Panc1 (cell line): ENCODE results near the gene MINK1. TPM values are rescaled to one million over a fixed set of nuclear protein-coding genes. Genes with fewer than 3 reads are reported as not detected.

Experiments used
- ATAC-seq: fragments of 200-7000 bp; cut with Tn5 transposase; 2 replicates; pipeline ENCODE4 v1.9.1; 2020; ENCODE audit warnings: mild to moderate bottlenecking, moderate library complexity
- BruUV-seq: library from RNA; stranded (reverse); fragments of 400-500 nt; replicated peaks from 2 replicates; lab custom pipeline; 2021; lab: Mats Ljungman, UMichigan
- CTCF ChIA-PET: fragments of 300-600 bp; sonication (Branson Sonifier 250); formaldehyde crosslinking; loops from one replicate; lab custom pipeline; 2022; ENCODE audit warnings: antibody characterized with exemption; lab: Charles Lee
- POLR2A ChIA-PET: fragments of 300-600 bp; sonication (Branson Sonifier 250); formaldehyde crosslinking; loops from one replicate; lab custom pipeline; 2022; ENCODE audit warnings: antibody characterized with exemption; lab: Charles Lee
- DNase-seq: peaks from one replicate; pipeline ENCODE4 v3.0.0-alpha.2; 2010; ENCODE audit warnings: low read depth, low spot score
- H3K27ac ChIP-seq: 2 replicates; pipeline ENCODE4 v1.5.1; 2011; ENCODE audit warnings: mild to moderate bottlenecking, low read length, inconsistent platforms
- H3K27me3 ChIP-seq: fragments of 200-500 bp; sonication (Bioruptor generic); 2 replicates; pipeline ENCODE4 v1.6.0; 2014; ENCODE audit warnings: low read length, inconsistent platforms; ENCODE audit not compliant: control insufficient read depth, insufficient read depth
- H3K36me3 ChIP-seq: fragments of 200-500 bp; sonication (Bioruptor generic); 2 replicates; pipeline ENCODE4 v1.5.1; 2014; ENCODE audit warnings: inconsistent platforms, mild to moderate bottlenecking, low read length, moderate library complexity; ENCODE audit not compliant: control insufficient read depth, insufficient read depth
- H3K4me1 ChIP-seq: 2 replicates; pipeline ENCODE4 v1.5.1; 2011; ENCODE audit warnings: inconsistent platforms, mild to moderate bottlenecking, low read length, moderate library complexity; ENCODE audit not compliant: control insufficient read depth, insufficient read depth
- H3K4me3 ChIP-seq, 2 experiments: 2 replicates each; pipeline ENCODE4 v1.5.1; 2011 to 2012; ENCODE audit warnings: low read depth in 2 of 2, low read length in 2 of 2, mild to moderate bottlenecking in 2 of 2, inconsistent platforms in 1 of 2, moderate library complexity in 1 of 2
- H3K9me3 ChIP-seq: fragments of 200-500 bp; sonication (Bioruptor generic); 2 replicates; pipeline ENCODE4 v1.5.1; 2014; ENCODE audit warnings: low read depth, mild to moderate bottlenecking, inconsistent platforms, low read length, moderate library complexity; ENCODE audit not compliant: control insufficient read depth, insufficient read depth
- CTCF ChIP-seq: fragments of 450-650 bp; IDR thresholded peaks from 2 replicates; pipeline ENCODE4 v1.5.1; 2017; ENCODE audit warnings: mild to moderate bottlenecking
- POLR2AphosphoS5 ChIP-seq: IDR thresholded peaks from 2 replicates; pipeline ENCODE4 v1.6.1; 2012; ENCODE audit warnings: mild to moderate bottlenecking, low read depth, low read length, moderate library complexity
- REST ChIP-seq, 2 experiments: IDR thresholded peaks; 2 replicates each; pipeline ENCODE4 v1.6.1; 2011 to 2012; ENCODE audit warnings: low read depth in 2 of 2, control low read depth in 1 of 2, low read length in 1 of 2, mild to moderate bottlenecking in 1 of 2, moderate library complexity in 1 of 2; ENCODE audit not compliant: insufficient read depth in 1 of 2
- in situ Hi-C: cut with HindIII; loops from 2 replicates; pipeline ENCODE4 v1.10.0; 2016; ENCODE audit warnings: low sequenced_read_pairs, low pct_unique_long_range_greater_than_20kb
- intact Hi-C: fragments of 100-400 bp; cut with micrococcal nuclease; formaldehyde crosslinking; loops from one replicate; pipeline ENCODE4 v1.10.0; 2022; ENCODE audit not compliant: unreplicated experiment
- total RNA-seq: library from RNA; stranded (reverse); gene quantifications from one replicate; pipeline ENCODE4 v1.2.1, GENCODE V29; 2021; ENCODE audit not compliant: unreplicated experiment

MINK1 gene
- total RNA-seq, 1 experiment from 2014 or later: 78.2 TPM

- peak overlapping the region; percentile 94 for H3K27ac ChIP-seq
- in situ Hi-C loops (no loop called here), intact Hi-C loops (no loop called here)
- ChIA-PET POLR2A (interaction anchor here (1.0 kb wide), 1 partner anchor 19 kb away, joined by 3 read pairs; no protein-coding TSS in a partner anchor), CTCF (no interaction called here)
- peak overlapping the region; percentile 83 to 85 for H3K4me3 ChIP-seq
- H3K36me3 ChIP-seq: peaks cover 6% of the 10 kb centered on the region
- BruUV-seq: no TSS peak
- DNase-seq (no peak), ATAC-seq (no peak)
- TF ChIP-seq REST (IDR thresholded peaks at IDR 0.05; ENCODE audit: insufficient read depth in 1 of 2, low read depth in 2 of 2, low read length in 1 of 2) (no peak), POLR2AphosphoS5 (peak; percentile 2; the same call in 1 of the 2 replicates), CTCF (no peak)
- no peaks in the 10 kb centered on the region for H3K27me3 ChIP-seq
- no peaks in the 10 kb centered on the region for H3K9me3 ChIP-seq
- peaks cover 43% of the 10 kb centered on the region for H3K4me1 ChIP-seq
Measured at GRCh38 chr17:4947010-4947410, 113.9 kb downstream of the MINK1 start.

Other genes with a start within 250 kb of the MINK1 start
- gene SMTNL2, start 248.8 kb upstream of the MINK1 start, total RNA-seq: not detected
- not detected for gene ALOX15, start 191.7 kb upstream of the MINK1 start, total RNA-seq
- 84.1 TPM for gene PELP1, start 129.2 kb upstream of the MINK1 start, total RNA-seq
- gene ARRB2, start 122.7 kb upstream of the MINK1 start, total RNA-seq: 39.2 TPM
- 12.5 TPM for gene MED11, start 101.9 kb upstream of the MINK1 start, total RNA-seq
- gene ZMYND15, start 93.5 kb upstream of the MINK1 start, total RNA-seq: 0.28 TPM
- 5.3 TPM for gene CXCL16, start 93.4 kb upstream of the MINK1 start, total RNA-seq
- gene TM4SF5, start 61.5 kb upstream of the MINK1 start, total RNA-seq: not detected
- gene VMO1, start 47.0 kb upstream of the MINK1 start, total RNA-seq: 0.49 TPM
- gene GLTPD2, start 44.4 kb upstream of the MINK1 start, total RNA-seq: not detected
- 156 TPM for gene PSMB6, start 37.2 kb upstream of the MINK1 start, total RNA-seq
- gene PLD2, start 26.2 kb upstream of the MINK1 start, total RNA-seq: 40.2 TPM
- 2.4 TPM for gene C17orf107, start 66.2 kb downstream of the MINK1 start, total RNA-seq
- gene CHRNE, start 69.8 kb downstream of the MINK1 start, total RNA-seq: 0.13 TPM
- 0.15 TPM for gene GP1BA, start 98.9 kb downstream of the MINK1 start, total RNA-seq
- 65.9 TPM for gene SLC25A11, start 106.7 kb downstream of the MINK1 start, total RNA-seq
- gene RNF167, start 106.9 kb downstream of the MINK1 start, total RNA-seq: 95.8 TPM
- gene PFN1, start 115.2 kb downstream of the MINK1 start, total RNA-seq: 1,074 TPM
- gene ENO3, start 117.8 kb downstream of the MINK1 start, total RNA-seq: 23.4 TPM
- gene SPAG7, start 134.5 kb downstream of the MINK1 start, total RNA-seq: 43.4 TPM
- gene CAMTA2, start 154.3 kb downstream of the MINK1 start, total RNA-seq: 22.7 TPM
- gene INCA1, start 164.2 kb downstream of the MINK1 start, total RNA-seq: 1.7 TPM
- gene KIF1C, start 164.6 kb downstream of the MINK1 start, total RNA-seq: 117 TPM
- 0.54 TPM for gene SLC52A1, start 202.1 kb downstream of the MINK1 start, total RNA-seq
- gene ZFP3, start 245.1 kb downstream of the MINK1 start, total RNA-seq: not detected